Endothelial cell of umbilical vein (primary cell): Measurements from ENCODE around the gene DDIT4. TPM values are rescaled to one million over a fixed set of nuclear protein-coding genes. Genes with fewer than 3 reads are reported as not detected.

Experiments
- BruUV-seq: library from RNA; stranded (reverse); fragments of 400-500 nt; replicated peaks from 2 replicates; lab custom pipeline; 2021; lab: Mats Ljungman, UMichigan
- CTCF ChIA-PET: fragments of 300-600, 350-600 bp; sonication (Branson Sonifier 250); formaldehyde crosslinking; loops from one replicate; lab custom pipeline; 2021; ENCODE audit warnings: antibody characterized with exemption, inconsistent platforms; lab: Charles Lee
- POLR2A ChIA-PET: fragments of 300-600, 350-600 bp; sonication (Branson Sonifier 250); formaldehyde crosslinking; loops from one replicate; lab custom pipeline; 2021; ENCODE audit warnings: antibody characterized with exemption, inconsistent platforms; lab: Charles Lee
- DNase-seq: peaks from one replicate; pipeline ENCODE4 v3.0.0-alpha.2; 2011; ENCODE audit warnings: low read depth, low spot score
- FAIRE-seq: peaks from 2 replicates; lab custom pipeline; 2011; peaks lifted over from hg19 to GRCh38; lab: Jason Lieb, UNC
- H2AFZ ChIP-seq: 2 replicates; pipeline ENCODE4 v1.6.0; 2012; ENCODE audit warnings: low read depth, low read length, control low read depth, inconsistent platforms
- H3K27ac ChIP-seq: 2 replicates; pipeline ENCODE4 v1.5.1; 2011; ENCODE audit warnings: low read depth, mild to moderate bottlenecking, control low read depth, low read length, moderate library complexity; ENCODE audit not compliant: insufficient read depth
- H3K27me3 ChIP-seq, 2 experiments: 2 replicates each; pipeline versions ENCODE4 v1.6.0 to v1.6.1; 2011; ENCODE audit warnings: low read length in 2 of 2, mixed read lengths in 1 of 2; ENCODE audit not compliant: control insufficient read depth in 2 of 2, insufficient read depth in 2 of 2
- H3K36me3 ChIP-seq, 2 experiments: 2 replicates in 1 of 2; 3 replicates in 1 of 2; pipeline ENCODE4 v1.5.1; 2011; ENCODE audit warnings: low read length in 2 of 2, mild to moderate bottlenecking in 1 of 2, moderate library complexity in 1 of 2; ENCODE audit not compliant: control insufficient read depth in 2 of 2, insufficient read depth in 2 of 2; ENCODE audit errors: extremely low read depth in 1 of 2
- H3K4me1 ChIP-seq: 3 replicates; pipeline ENCODE4 v1.5.1; 2011; ENCODE audit warnings: mild to moderate bottlenecking, low read length; ENCODE audit not compliant: control insufficient read depth, insufficient read depth; ENCODE audit errors: extremely low read depth
- H3K4me2 ChIP-seq: 2 replicates; pipeline ENCODE4 v1.6.1; 2011; ENCODE audit warnings: low read length, control low read depth, mixed read lengths; ENCODE audit not compliant: insufficient read depth
- H3K4me3 ChIP-seq, 3 experiments: fragments of 200-600 bp in 1 of 3; sonication (generic), shearing (Covaris generic) in 1 of 3; replicated peaks in 1 of 3; 2 replicates each; pipeline ENCODE4 v1.5.1; 2011 to 2016; ENCODE audit warnings: control low read depth in 3 of 3, low read length in 3 of 3, mild to moderate bottlenecking in 2 of 3, inconsistent platforms in 1 of 3, low read depth in 1 of 3, moderate library complexity in 1 of 3; ENCODE audit not compliant: insufficient read depth in 1 of 3
- H3K79me2 ChIP-seq: 2 replicates; pipeline ENCODE4 v1.6.0; 2012; ENCODE audit warnings: low read length, inconsistent platforms; ENCODE audit not compliant: control insufficient read depth, insufficient read depth
- H3K9ac ChIP-seq: replicated peaks from 2 replicates; pipeline ENCODE3; 2011; ENCODE audit warnings: low read length, control low read depth; ENCODE audit not compliant: insufficient read depth; ENCODE audit errors: extremely low read depth
- H3K9me1 ChIP-seq: replicated peaks from 3 replicates; pipeline ENCODE4 v1.6.0; 2011; ENCODE audit warnings: mild to moderate bottlenecking, low read length; ENCODE audit not compliant: control insufficient read depth, insufficient read depth; ENCODE audit errors: extremely low read depth
- H3K9me3 ChIP-seq: replicated peaks from 2 replicates; pipeline ENCODE4 v1.5.1; 2012; ENCODE audit warnings: low read length, inconsistent platforms; ENCODE audit not compliant: control insufficient read depth, insufficient read depth
- H4K20me1 ChIP-seq: replicated peaks from 2 replicates; pipeline ENCODE3; 2011; ENCODE audit warnings: mild to moderate bottlenecking, low read length; ENCODE audit not compliant: control insufficient read depth, insufficient read depth; ENCODE audit errors: extremely low read depth
- GATA2 ChIP-seq: IDR thresholded peaks from 2 replicates; pipeline ENCODE4 v1.7.0; 2011; ENCODE audit warnings: low read depth, mild to moderate bottlenecking, moderate library complexity, mixed read lengths, low read length; ENCODE audit not compliant: insufficient read length, insufficient read depth
- MYC ChIP-seq: IDR thresholded peaks from one replicate; pipeline ENCODE4 v1.6.1; 2011; ENCODE audit warnings: mild to moderate bottlenecking, low read depth, low read length
- dilution Hi-C: fragments of 300-500 bp; cut with MboI; formaldehyde crosslinking; loops from one replicate; pipeline ENCODE4 v1.15.0; 2019; ENCODE audit warnings: low sequenced_read_pairs; ENCODE audit not compliant: extremely low pct_ligation_motif_present
- intact Hi-C: fragments of 100-400 bp; cut with micrococcal nuclease; formaldehyde crosslinking; loops from one replicate; pipeline ENCODE4 v1.10.0; 2022
- polyA plus RNA-seq, 4 experiments: library from polyadenylated mRNA; depleted of rRNA in 3 of 4; stranded (reverse) in 3 of 4; unstranded in 1 of 4; fragments of >200 nt; gene quantifications; 2 replicates each; pipeline versions ENCODE4 v1.2.1 to v1.2.3, GENCODE V29; 2011 to 2012; ENCODE audit warnings: missing spikeins in 1 of 4
- total RNA-seq: library from RNA; stranded (reverse); gene quantifications from 2 replicates; pipeline ENCODE4 v1.2.3, GENCODE V29; 2021
- TF ChIP-seq, protein P1 (sequence below), 2 donors: IDR thresholded peaks; 1 replicate in 1 of 2; 2 replicates in 1 of 2; pipeline ENCODE4 v1.5.1; 2011; ENCODE audit warnings: low read length in 2 of 2, mild to moderate bottlenecking in 2 of 2, moderate library complexity in 2 of 2, control low read depth in 1 of 2, inconsistent platforms in 1 of 2, low read depth in 1 of 2; ENCODE audit not compliant: insufficient read depth in 1 of 2; ENCODE audit errors: extremely low read depth in 1 of 2

The DDIT4 gene
- total and polyA plus RNA-seq, 2 donors (not counting 3 experiments of a cell fraction or from before 2014, with no cell fraction given), result 60.4 to 65.3 TPM

DNA sequence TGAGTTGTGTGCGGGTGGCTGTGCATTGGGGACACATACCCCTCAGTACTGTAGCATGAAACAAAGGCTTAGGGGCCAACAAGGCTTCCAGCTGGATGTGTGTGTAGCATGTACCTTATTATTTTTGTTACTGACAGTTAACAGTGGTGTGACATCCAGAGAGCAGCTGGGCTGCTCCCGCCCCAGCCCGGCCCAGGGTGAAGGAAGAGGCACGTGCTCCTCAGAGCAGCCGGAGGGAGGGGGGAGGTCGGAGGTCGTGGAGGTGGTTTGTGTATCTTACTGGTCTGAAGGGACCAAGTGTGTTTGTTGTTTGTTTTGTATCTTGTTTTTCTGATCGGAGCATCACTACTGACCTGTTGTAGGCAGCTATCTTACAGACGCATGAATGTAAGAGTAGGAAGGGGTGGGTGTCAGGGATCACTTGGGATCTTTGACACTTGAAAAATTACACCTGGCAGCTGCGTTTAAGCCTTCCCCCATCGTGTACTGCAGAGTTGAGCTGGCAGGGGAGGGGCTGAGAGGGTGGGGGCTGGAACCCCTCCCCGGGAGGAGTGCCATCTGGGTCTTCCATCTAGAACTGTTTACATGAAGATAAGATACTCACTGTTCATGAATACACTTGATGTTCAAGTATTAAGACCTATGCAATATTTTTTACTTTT lies 1.8 kb downstream of the DDIT4 start:
- DNase-seq, result no peak

More for the DNA sequence above, 1.8 kb downstream of the DDIT4 start:
- no peak for FAIRE-seq
- Histone ChIP-seq H2AFZ (no peak overlapping the region), H3K36me3 (peaks cover 0 to 7% of the 10 kb centered on the region in 2 experiments), H3K27ac (peak overlapping the region; percentile 12), H3K4me1 (peaks cover 23% of the 10 kb centered on the region), H3K27me3 (no peaks in the 10 kb centered on the region), H4K20me1 (no peaks in the 10 kb centered on the region), H3K9ac (peak overlapping the region; percentile 78), H3K9me3 (no peaks in the 10 kb centered on the region), H3K4me2 (peak overlapping the region; percentile 70), H3K9me1 (no peaks in the 10 kb centered on the region), H3K4me3 (peak overlapping the region in 2 of 3 experiments; percentile 66 to 68), H3K79me2 (peaks cover 16% of the 10 kb centered on the region)
- dilution Hi-C loops, result no loop called here
- intact Hi-C loops, result no loop called here
- no TSS peak for BruUV-seq
- CTCF ChIA-PET, result interaction anchor here (0.6 to 9.4 kb wide), 32 partner anchors 10 to 379 kb away, joined by 3 to 214 read pairs (median 6); partner anchors contain the start of genes ANAPC16 and ASCC1
- TF ChIP-seq GATA2, result no peak
- TF ChIP-seq MYC, result no peak
- TF ChIP-seq, protein P1, sequence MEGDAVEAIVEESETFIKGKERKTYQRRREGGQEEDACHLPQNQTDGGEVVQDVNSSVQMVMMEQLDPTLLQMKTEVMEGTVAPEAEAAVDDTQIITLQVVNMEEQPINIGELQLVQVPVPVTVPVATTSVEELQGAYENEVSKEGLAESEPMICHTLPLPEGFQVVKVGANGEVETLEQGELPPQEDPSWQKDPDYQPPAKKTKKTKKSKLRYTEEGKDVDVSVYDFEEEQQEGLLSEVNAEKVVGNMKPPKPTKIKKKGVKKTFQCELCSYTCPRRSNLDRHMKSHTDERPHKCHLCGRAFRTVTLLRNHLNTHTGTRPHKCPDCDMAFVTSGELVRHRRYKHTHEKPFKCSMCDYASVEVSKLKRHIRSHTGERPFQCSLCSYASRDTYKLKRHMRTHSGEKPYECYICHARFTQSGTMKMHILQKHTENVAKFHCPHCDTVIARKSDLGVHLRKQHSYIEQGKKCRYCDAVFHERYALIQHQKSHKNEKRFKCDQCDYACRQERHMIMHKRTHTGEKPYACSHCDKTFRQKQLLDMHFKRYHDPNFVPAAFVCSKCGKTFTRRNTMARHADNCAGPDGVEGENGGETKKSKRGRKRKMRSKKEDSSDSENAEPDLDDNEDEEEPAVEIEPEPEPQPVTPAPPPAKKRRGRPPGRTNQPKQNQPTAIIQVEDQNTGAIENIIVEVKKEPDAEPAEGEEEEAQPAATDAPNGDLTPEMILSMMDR (IDR thresholded peaks at IDR 0.05; ENCODE audit: extremely low read depth in 1 of 2, insufficient read depth in 1 of 2, low read depth in 1 of 2, low read length in 2 of 2), result no peak
- POLR2A ChIA-PET, result interaction anchor here (0.6 to 6.1 kb wide), 14 partner anchors 15 to 119 kb away, joined by 3 to 59 read pairs (median 12); no protein-coding TSS in a partner anchor
